HG03196 (cell line): Measurements from ENCODE around the gene NUCB1.
"Not testable (repeated sequence)": the region's sequence is repeated elsewhere in the genome, so short reads cannot be mapped to it uniquely, and the experiment has no call there.

Source experiments
- ATAC-seq: cut with Tn5 transposase; IDR thresholded peaks from one replicate; pipeline ENCODE4 v1.9.1; 2021; ENCODE audit not compliant: unreplicated experiment

Gene NUCB1

DNA sequence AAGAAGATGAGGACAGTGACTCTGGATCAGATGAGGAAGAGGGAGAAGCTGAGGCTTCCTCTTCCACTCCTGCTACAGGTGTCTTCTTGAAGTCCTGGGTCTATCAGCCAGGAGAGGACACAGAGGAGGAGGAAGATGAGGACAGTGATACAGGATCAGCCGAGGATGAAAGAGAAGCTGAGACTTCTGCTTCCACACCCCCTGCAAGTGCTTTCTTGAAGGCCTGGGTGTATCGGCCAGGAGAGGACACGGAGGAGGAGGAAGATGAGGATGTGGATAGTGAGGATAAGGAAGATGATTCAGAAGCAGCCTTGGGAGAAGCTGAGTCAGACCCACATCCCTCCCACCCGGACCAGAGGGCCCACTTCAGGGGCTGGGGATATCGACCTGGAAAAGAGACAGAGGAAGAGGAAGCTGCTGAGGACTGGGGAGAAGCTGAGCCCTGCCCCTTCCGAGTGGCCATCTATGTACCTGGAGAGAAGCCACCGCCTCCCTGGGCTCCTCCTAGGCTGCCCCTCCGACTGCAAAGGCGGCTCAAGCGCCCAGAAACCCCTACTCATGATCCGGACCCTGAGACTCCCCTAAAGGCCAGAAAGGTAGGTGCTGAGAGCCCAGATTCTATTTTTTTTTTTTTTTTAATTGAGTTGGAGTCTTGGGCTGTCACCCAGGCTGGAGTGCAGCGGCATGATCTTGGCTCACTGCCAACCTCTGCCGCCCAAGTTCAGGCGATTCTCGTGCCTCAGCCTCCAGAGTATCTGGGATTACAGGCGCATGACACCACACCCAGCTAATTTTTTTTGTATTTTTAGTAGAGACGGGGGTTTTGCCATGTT, 25.6 kb upstream of the NUCB1 start:
- no peak for ATAC-seq

DNA sequence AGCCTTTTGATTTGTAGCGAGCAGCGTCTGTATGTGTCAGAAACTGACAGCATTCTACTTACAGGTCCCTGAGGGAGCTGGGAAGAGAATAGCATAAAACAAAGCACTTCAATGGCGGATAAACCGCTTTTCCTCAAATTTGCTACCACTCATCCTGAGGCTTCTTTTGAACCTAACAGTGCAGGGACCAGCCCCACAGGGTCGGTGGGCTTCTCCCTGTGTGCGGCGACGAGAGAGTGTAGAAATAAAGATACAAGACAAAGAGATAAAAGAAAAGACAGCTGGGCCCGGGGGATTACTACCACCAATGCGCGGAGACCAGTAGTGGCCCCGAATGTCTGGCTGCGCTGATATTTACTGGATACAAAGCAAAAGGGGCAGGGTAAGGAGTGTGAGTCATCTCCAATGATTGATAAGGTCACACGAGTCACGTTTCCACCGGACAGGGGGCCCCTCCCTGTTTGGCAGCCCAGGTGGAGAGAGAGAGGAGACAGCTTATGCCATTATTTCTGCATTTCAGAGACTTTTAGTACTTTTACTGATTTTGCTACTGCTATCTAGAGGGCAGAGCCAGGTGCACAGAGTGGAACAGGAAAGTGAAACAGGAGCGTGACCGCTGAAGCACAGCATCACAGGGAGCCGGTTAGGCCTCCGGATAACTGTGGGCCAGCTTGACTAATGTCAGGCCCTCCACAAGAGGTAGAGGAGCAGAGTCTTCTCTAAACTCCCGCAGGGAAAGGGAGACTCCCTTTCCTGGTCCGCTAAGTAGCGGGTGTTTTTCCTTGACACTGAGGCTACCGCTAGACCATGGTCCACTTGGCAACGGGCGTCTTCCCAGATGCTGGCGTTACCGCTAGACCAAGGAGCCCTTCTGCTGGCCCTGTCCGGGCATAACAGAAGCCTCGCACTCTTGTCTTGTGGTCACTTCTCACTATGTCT, 23.8 kb upstream of the NUCB1 start:
- not testable (repeated sequence) for ATAC-seq

DNA sequence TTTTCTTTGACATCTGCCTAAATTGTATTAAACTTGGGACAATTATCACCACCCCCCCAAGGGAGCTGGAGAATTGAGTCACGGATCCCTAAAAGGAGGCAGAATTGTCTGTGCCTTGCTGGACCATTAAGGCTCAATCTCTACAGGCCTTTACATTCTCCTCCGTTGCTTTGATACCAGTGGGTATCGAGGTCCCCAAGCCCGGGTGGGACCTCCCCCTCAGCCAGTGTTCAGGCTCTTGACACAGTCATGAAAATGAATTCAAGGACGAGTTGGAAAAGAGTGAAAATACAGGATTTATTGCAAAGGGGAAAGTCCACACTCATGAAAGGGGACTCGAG, 22.3 kb upstream of the NUCB1 start:
- ATAC-seq: no peak

DNA sequence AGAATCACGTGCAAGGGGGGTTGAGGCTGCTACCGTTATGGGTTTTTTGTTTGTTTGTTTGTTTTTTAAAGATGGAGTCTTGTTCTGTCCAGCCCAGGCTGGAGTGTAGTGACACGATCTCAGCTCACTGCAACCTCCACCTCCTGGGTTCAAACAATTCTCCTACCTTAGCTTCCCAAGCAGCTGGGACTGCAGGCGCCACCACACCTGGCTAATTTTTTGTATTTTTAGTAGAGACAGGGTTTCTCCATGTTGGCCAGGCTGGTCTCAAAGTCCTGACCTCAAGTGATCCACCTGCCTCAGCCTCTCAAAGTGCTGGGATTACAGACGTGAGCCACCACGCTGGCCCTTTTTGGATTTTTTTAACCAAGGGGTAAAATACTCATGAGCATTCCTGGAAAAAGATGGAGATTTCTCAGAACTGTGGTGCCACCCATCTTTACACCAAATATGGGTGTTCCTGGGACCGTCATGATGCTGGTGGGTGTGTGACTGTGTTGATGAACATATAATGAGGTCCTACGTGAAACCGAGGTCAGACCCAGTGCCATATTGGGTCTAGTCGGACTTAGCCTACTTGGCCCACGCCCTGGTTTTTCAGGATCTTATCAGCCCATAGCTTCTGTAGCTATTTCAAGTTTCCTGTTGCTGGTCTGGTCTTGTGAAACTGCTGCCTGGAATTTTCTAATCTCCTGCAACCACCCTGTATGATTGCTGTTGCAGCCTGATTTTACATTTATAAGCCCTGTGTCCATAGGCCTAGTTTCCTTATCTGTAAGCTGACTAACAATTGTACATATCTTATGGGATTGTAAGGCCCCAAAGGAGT, 21.7 kb upstream of the NUCB1 start:
- no peak for ATAC-seq

DNA sequence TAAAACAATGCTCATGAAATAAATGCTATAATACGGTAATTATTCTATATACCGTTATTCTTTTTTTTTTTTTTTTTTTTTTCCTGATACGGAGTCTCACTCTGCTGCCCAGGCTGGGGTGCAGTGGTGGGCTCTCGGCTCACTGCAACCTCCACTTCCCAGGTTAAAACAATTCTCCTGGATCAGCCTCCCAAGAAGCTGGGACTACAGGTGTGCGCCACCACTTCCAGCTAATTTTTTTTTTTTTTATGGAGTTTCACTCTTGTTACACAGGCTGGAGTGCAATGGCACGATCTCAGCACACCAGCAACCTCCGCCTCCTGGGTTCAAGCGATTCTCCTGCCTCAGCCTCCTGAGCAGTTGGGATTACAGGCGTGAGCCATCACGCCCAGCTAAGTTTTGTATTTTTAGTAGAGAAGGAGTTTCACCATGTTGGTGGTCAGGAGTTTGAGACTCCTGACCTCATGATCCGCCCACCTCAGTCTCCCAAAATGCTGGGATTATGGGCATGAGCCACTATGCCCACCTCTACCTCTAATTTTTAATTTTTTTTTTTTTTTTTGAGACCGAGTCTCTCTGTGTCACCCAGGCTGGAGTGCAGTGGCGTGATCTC, 21.0 kb upstream of the NUCB1 start:
- ATAC-seq: no peak

DNA sequence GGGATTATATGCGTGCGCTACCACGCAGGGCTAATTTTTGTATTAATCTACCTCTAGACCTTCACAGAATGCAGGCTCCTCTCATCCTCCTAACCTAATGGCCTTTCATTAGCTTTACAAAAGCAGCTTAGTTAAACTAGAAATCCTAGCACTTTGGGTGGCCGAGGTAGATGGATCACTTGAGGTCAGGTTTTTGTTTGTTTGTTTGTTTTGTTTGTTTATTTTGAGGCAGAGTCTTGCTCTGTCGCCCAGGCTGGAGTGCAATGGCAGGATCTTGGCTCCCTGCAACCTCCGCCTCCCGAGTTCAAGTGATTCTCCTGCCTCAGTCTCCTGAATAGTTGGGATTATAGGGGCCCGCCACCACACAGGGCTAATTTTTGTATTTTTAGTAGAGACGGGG, 20.4 kb upstream of the NUCB1 start:
- ATAC-seq: not testable (repeated sequence)

DNA sequence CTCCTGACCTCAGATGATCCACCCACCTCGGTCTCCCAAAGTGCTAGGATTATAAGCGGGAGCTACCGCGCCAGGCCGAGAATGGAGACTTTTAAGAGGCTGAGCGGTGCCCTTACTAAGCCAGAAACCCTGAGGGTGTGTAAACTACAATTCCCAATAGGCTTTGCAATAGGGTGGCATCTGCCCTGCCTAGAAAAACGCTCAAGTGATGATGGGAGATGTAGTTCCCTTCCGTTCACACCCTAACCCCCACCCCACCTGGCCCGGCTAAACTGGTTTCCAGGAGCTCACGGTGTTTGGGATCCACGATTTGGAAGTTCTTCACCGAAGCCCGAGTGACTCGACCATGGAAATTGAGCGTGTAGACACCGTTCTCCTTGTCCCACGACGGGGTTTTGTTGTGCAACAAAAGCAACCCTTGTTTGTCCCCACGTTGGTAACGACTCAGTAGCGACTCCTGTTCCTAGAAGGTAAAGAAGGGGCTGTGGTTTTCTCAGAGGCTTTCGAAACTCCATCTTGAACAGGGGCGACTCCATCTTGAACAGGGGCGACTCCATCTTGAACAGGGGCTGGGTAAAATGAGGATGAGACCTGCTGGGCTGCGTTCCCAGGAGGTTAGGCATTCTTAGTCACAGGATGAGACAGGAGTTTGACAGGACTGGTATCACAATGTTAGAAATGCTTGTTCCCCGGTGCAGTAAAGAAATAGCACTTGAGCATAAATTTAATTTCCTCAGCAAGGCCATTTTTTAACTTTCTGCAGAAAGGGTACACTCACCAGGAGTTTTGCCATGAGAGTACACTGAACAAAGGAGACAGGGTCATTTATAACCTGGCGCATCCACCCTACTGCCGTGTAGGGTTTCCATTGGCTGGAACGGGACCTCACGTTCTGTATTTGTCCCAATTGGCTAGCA, 18.1 kb upstream of the NUCB1 start:
- no peak for ATAC-seq

DNA sequence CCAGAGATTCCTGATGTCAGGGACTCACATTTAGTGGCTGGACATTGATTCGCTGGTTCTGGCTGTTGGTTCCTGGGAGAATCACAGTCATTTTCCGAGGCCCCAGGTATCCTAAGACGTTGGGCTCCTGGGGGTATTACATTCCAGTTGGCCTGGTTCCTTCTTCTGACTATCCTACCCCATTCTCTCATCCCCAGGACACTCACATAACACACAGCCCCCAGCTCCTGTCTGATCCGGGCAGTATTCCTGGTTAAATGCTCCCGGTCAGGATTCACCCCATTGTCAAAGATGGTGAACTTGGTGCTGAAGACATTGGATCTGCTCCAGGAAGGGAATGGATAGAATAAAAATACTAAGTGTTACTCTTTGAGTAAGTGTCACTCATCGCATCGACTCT, 16.4 kb upstream of the NUCB1 start:
- no peak for ATAC-seq

DNA sequence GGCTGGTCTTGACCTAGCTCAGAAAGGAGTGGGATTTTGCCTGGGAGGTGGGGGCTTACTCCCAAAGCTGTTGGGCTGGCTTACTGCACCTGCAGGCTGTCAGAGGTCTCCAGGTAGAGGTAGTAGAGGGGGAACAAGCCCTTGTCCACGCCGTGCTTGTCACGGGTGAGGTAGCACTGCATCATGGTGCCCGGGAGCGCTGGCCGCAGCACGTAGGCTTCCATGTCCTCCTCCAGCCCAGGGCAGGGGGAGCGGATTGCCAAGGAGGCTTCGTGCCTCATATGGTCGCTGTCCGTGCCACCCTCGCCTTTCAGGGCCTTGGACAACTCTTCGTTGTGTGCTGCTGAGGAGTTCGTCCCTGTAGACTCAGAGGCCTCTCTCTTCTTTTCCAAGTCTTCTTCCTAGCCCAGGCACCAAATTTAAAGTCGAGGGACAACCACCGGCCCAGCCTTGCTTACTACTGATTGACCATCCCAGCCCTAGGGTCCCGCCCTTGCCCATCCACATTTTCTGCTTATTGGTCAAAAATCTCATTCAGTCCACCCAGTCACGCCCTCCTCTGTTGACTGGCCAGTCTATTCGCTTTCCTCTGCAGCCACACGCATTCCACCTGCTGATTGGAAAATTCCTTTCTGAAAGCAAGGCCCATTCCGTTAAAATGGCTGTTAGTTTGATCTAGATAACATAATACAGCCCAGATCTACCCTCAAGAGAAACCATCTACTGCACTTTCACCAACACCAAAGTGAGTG, 12.1 kb upstream of the NUCB1 start:
- ATAC-seq: no peak

DNA sequence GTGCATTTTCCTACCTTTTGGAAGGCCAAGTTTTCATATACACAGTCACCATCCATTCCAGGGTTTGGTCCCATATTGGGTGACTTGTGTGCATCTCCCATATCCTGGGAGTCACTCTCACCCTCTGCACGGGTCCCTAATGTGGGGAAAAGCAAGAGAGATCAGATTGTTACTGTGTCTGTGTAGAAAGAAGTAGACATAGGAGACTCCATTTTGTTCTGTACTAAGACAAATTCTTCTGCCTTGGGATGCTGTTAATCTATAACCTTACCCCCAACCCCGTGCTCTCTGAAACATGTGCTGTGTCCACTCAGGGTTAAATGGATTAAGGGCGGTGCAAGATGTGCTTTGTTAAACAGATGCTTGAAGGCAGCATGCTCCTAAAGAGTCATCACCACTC, 10.6 kb upstream of the NUCB1 start:
- not testable (repeated sequence) for ATAC-seq

DNA sequence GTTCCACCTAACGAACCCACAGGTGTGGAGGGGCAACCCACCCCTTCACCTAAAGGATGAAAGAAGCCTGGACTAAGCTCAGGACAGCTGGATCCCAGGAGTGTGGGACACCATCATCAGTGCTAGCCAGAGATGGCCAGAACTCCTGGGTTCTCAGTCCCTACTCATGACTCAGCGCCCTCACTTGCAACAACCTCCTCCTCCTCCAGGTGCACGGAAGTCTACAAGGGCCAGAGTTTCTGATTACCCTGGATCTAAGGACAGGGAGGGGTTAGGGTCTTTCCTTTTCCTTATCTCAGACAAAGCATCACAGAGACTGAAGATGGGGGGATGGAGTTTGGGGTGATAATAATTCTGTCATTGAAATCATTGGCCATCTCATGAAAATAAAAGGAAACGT, 9.6 kb upstream of the NUCB1 start:
- ATAC-seq: no peak

DNA sequence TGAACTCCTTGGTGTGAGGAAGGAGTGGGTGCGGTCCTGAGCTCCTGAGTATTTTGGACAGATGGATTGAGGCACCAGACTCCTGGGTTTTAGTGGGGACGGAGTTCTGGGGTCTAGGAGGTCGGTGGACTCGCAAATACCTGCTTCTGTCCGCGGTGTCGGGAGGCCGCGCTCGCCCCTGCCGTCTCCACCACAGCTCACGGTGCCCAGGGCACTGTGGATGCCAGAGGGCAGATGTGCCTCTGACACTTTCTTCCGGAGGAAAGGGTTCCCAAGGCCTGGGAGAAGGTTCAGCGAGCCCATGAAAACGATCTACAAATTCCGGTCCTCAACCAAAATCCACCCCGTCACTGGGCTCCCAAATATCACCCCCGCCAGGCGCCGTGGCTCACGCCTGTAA, 4.9 kb upstream of the NUCB1 start:
- no peak for ATAC-seq

DNA sequence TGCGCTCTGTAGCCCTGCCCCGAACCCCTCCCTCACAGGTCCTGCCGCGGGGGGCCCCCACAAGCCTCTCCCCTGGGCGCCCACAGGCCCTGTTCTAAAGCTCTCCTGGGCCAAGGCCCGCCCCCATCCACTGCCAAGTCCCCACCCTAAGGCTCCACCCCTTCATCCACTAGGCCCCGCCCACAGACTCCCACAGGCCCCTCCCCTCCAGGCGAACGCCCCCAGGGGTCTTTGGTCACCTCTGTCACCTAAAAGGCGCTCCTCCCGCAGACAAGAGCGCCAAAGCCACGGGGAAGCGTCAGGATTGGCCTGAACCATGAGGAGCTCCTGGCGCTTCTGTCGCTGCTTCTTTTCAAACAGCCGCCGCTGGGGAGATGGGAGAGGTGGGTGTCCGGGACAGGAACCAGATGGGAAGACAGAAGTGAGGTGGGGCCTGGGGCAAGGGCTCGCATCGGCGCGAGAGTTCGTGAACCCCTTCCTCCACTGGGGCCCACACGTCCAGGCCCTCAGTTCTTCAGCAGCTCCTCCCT, 3.9 kb upstream of the NUCB1 start:
- no peak for ATAC-seq

DNA sequence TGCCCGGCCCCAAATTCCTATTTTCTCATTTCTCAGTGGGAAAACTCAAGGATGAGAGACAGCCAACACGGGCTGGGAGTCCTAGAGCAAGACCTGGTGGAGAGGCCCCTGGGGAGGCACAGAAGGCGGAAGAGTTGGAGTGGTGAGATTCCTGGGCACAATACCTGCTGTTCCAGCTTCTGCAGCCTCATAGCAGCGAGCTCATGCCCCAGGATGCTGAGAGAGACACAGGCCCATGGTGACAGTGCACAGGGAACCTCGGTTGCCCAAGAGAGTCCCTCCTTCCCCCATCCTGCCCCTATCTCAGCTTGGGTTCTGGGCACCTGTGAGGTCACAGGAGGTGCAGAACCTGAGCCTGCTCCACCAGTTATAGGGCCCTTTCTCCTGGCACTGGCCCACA, 2.9 kb upstream of the NUCB1 start:
- ATAC-seq: no peak

DNA sequence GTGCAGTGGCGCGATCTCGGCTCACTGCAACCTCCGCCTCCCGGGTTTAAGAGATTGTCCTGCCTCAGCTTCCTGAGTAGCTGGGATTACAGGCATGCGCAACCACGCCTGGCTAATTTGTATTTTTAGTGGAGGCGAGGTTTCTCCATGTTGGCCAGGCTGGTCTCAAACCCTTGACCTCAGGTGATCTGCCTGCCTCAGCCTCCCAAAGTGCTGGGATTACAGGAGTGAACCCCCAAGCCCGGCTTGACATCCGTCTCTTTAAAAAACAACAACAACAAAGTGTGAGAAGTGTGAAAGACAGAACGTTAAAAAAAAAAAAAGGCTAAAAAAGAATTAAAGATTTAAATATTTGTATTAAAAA, 744 bp upstream of the NUCB1 start:
- ATAC-seq: not testable (repeated sequence)

DNA sequence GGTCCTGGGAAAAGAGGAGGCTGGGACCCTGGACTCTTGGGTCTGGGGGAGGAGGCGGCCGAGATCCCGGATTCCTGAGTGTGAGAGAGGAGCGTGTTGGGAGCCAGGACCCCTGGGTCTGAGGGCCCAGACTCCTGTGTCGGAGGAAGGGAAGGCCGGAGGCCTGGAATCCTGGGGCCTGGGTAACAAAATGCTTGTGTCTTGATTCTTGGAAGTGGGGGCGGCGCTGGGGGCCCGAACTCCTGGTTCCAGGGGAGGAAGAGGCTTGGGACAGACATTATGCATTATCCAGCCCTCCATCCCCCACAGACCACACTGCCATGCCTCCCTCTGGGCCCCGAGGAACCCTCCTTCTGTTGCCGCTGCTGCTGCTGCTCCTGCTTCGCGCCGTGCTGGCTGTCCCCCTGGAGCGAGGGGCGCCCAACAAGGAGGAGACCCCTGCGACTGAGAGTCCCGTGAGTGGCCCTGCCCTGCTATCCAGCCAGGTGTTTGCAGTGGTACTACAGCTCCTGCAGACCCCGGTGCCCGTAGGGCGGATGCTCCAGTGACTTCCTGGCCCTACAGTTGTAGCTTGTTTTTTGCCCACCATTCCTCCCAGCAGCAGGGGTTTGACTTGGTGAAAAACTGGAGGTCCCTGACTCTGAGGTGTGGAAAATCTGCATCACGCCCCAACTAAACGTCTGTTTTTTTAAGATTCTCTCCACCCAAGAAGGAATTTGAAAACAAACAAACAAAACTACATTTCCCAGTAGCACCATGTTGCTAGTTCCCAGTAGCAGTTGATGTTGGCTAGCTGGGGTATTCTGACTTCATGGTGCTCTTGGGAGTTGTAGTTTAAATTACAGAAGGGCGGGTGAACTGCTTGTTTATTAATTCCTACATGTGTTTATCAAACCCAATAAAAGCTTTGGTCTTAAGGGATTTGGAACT, 630 bp downstream of the NUCB1 start:
- ATAC-seq: no peak

DNA sequence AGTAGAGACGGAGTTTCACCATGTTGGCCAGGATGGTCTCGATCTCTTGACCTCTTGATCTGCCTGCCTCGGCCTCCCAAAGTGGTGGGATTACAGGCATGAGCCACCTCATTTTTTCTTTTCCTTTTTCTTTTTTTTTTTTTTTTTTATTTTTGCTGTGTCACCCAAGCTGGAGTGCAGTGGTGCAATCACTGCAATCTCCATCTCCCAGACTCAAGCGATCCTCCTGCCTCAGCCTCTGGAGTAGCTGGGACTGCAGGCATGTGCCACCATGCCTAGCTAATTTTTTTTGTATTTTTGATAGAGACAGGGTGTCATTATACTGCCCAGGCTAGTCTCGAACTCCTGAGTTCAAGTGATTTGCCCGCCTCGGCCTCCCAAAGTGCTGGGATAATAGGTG, 2.2 kb downstream of the NUCB1 start:
- ATAC-seq: not testable (repeated sequence)

DNA sequence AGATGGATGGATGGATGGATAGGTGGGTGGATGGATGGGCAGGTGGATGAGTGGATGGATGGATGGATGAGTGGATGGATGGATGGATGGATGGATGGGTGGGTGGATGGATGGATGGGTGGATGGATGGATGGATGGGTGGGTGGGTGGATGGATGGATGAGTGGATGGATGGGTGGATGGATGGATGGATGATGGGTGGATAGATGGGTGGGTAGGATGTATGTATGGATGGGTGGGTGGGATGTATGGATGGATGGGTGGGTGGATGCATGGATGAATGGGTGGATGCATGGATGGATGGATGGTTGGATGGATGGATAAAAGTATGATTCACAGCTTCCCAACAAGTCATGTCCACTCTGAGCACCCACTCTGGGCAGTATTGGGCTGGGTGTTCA, 3.7 kb downstream of the NUCB1 start:
- not testable (repeated sequence) for ATAC-seq
